ENCODE measurements around the gene MS4A12. TPM values are rescaled to one million over a fixed set of nuclear protein-coding genes. Genes with fewer than 3 reads are reported as not detected.

MS4A12 gene
- total and polyA plus RNA-seq, 8 donors = 1.1 to 4.6 (median 2.9) TPM; not detected in 5

- peak in 1 of 2 donors; percentile 25 for DNase-seq
- H3K27me3 ChIP-seq = no peaks in the 10 kb centered on the region
- H3K4me3 ChIP-seq = no peak overlapping the region
- no peak overlapping the region for H3K27ac ChIP-seq
- intact Hi-C loops (cut with DNase I; ENCODE audit: low total_unique reads) = no loop called here
- H3K9me3 ChIP-seq = no peaks in the 10 kb centered on the region
- no peaks in the 10 kb centered on the region for H3K4me1 ChIP-seq
- 60 to 76% (median 67%) methylated on average over 3 of the region's 3 CpGs for WGBS, 5 donors
- TF ChIP-seq POLR2AphosphoS5 (IDR thresholded peaks at IDR 0.05) (no peak), POLR2A (IDR thresholded peaks at IDR 0.05) (no peak)
- H3K36me3 ChIP-seq = no peaks in the 10 kb centered on the region
Measured at GRCh38 chr11:60512651-60513225, 20.2 kb downstream of the MS4A12 start.

GRCh38 chr11:60513496-60514460 is 21.2 kb downstream of the MS4A12 start:
- Histone ChIP-seq H3K27me3 (no peaks in the 10 kb centered on the region), H3K4me1 (no peaks in the 10 kb centered on the region), H3K36me3 (no peaks in the 10 kb centered on the region), H3K27ac (no peak overlapping the region), H3K4me3 (no peak overlapping the region), H3K9me3 (no peaks in the 10 kb centered on the region)
- WGBS, 5 donors = 53 to 77% (median 74%) methylated on average over 2 of the region's 2 CpGs
- no peak for TF ChIP-seq POLR2AphosphoS5 (IDR thresholded peaks at IDR 0.05)
- no peak for TF ChIP-seq POLR2A (IDR thresholded peaks at IDR 0.05)
- no peak for TF ChIP-seq EP300 (IDR thresholded peaks at IDR 0.05)
- TF ChIP-seq, protein P1, sequence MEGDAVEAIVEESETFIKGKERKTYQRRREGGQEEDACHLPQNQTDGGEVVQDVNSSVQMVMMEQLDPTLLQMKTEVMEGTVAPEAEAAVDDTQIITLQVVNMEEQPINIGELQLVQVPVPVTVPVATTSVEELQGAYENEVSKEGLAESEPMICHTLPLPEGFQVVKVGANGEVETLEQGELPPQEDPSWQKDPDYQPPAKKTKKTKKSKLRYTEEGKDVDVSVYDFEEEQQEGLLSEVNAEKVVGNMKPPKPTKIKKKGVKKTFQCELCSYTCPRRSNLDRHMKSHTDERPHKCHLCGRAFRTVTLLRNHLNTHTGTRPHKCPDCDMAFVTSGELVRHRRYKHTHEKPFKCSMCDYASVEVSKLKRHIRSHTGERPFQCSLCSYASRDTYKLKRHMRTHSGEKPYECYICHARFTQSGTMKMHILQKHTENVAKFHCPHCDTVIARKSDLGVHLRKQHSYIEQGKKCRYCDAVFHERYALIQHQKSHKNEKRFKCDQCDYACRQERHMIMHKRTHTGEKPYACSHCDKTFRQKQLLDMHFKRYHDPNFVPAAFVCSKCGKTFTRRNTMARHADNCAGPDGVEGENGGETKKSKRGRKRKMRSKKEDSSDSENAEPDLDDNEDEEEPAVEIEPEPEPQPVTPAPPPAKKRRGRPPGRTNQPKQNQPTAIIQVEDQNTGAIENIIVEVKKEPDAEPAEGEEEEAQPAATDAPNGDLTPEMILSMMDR (IDR thresholded peaks at IDR 0.05) = no peak
- DNase-seq = peak in 1 of 2 donors; percentile 45
- intact Hi-C loops (cut with DNase I; ENCODE audit: low total_unique reads) = no loop called here

- no peak for DNase-seq
- 92 to 96% (median 94%) methylated on average over 28 to 29 of the region's 29 CpGs for WGBS, 5 donors
- intact Hi-C loops (cut with DNase I; ENCODE audit: low total_unique reads) = no loop called here
Measured at GRCh38 chr11:60515144-60515855, 22.7 kb downstream of the MS4A12 start, which contains the start of gene MS4A13. TSS of gene MS4A13 (plus strand) at chr11:60515392. CDS start at chr11:60518084, 2,692 bp downstream.

DNA sequence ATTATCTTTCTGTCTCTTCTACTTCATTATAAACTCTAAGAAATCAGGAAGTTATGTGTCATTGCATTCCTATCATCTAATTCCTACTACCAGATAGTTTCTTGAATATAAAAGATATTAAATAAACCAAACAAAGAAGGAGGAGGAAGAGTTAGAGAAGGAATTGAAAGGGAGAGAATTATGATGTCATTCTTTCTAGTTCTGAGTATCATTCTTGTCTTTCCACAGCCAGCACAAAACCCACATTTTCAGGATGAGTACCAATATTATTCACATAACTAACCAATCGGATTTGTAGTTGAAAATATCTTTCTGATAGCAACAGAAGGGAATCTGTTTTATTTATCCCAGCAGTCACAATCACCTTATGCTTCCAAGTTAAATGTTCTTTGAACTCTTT is 35.9 kb downstream of the MS4A12 start:
- no peak for TF ChIP-seq POLR2AphosphoS5 (IDR thresholded peaks at IDR 0.05)
- Histone ChIP-seq H3K4me1 (no peaks in the 10 kb centered on the region), H3K27ac (no peak overlapping the region), H3K27me3 (no peaks in the 10 kb centered on the region), H3K4me3 (no peak overlapping the region), H3K9me3 (no peaks in the 10 kb centered on the region), H3K36me3 (no peaks in the 10 kb centered on the region)
- intact Hi-C loops (cut with DNase I; ENCODE audit: low total_unique reads) = no loop called here
- no peak for DNase-seq
- 53 to 71% (median 65%) methylated on average over 1 of the region's 1 CpG for WGBS, 5 donors

More at GRCh38 chr11:60515144-60515855, 22.7 kb downstream of the MS4A12 start, which contains the start of gene MS4A13:
- Histone ChIP-seq H3K27me3 (peaks cover 0 to under 1% (median 0%) of the 10 kb centered on the region in 3 donors), H3K9me3 (peaks cover 0 to 3% (median under 1%) of the 10 kb centered on the region in 4 donors), H3K27ac (no peak within 1 kb of the TSS), H3K4me1 (no peaks in the 10 kb centered on the region), H3K36me3 (no peaks in the 10 kb centered on the region), H3K4me3 (no peak within 1 kb of the TSS)
- TF ChIP-seq EP300 (IDR thresholded peaks at IDR 0.05) (no peak), POLR2A (IDR thresholded peaks at IDR 0.05) (no peak), POLR2AphosphoS5 (IDR thresholded peaks at IDR 0.05) (no peak)
- TF ChIP-seq, protein P1 (IDR thresholded peaks at IDR 0.05) = no peak

DNA sequence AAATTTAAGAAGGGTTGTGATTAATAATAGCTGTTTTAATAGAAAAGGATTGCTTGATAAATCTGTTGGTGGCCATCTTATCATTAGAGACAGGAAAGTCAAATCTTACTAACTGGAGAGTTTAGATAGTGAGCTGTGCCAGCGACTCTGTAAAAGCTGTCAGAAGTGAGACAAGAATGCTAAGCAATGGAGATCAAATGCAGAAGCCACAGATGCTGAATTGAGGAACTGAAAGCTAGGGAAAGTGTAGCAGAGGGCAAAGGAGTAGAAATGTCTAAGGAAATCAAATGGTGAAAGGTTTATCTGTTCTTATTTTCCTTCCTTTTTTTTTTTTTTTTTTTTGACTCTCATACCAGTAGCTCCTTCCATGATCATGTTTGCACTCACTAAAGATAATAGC is 36.4 kb downstream of the MS4A12 start:
- Histone ChIP-seq H3K9me3 (no peaks in the 10 kb centered on the region), H3K4me1 (no peaks in the 10 kb centered on the region), H3K36me3 (no peaks in the 10 kb centered on the region), H3K4me3 (no peak overlapping the region), H3K27ac (no peak overlapping the region), H3K27me3 (no peaks in the 10 kb centered on the region)
- 18 to 41% (median 27%) methylated on average over 1 of the region's 1 CpG for WGBS, 5 donors
- TF ChIP-seq POLR2A (IDR thresholded peaks at IDR 0.05) (no peak), EP300 (IDR thresholded peaks at IDR 0.05) (no peak), POLR2AphosphoS5 (IDR thresholded peaks at IDR 0.05) (no peak)
- TF ChIP-seq, protein P1 (IDR thresholded peaks at IDR 0.05) = no peak
- intact Hi-C loops (cut with DNase I; ENCODE audit: low total_unique reads) = no loop called here
- peak in 1 of 2 donors; percentile 28 for DNase-seq

Data from stomach (tissue), 9 donors.